Testis (tissue), 2 donors: ENCODE data around the gene EFCAB3.
"Not testable (repeated sequence)": the region's sequence is repeated elsewhere in the genome, so short reads cannot be mapped to it uniquely, and the experiment has no call there.

Experiments
- POLR2A ChIP-seq: fragments of 450-650 bp; IDR thresholded peaks from one replicate; pipeline ENCODE4 v1.6.1; 2017; ENCODE audit warnings: antibody characterized with exemption, mild to moderate bottlenecking, moderate library complexity
- TF ChIP-seq, protein P1 (sequence below), 3 experiments: fragments of 450-650 bp in 2 of 3; fragments of 200-600 bp in 1 of 3; sonication (generic) in 1 of 3; IDR thresholded peaks; one replicate each; pipeline ENCODE4 v1.5.1; 2016 to 2019; ENCODE audit warnings: antibody characterized with exemption in 3 of 3, mild to moderate bottlenecking in 2 of 3, moderate library complexity in 1 of 3

GRCh38 chr17:62458483-62458882 lies 78.1 kb downstream of the EFCAB3 start:
- TF ChIP-seq, protein P1, sequence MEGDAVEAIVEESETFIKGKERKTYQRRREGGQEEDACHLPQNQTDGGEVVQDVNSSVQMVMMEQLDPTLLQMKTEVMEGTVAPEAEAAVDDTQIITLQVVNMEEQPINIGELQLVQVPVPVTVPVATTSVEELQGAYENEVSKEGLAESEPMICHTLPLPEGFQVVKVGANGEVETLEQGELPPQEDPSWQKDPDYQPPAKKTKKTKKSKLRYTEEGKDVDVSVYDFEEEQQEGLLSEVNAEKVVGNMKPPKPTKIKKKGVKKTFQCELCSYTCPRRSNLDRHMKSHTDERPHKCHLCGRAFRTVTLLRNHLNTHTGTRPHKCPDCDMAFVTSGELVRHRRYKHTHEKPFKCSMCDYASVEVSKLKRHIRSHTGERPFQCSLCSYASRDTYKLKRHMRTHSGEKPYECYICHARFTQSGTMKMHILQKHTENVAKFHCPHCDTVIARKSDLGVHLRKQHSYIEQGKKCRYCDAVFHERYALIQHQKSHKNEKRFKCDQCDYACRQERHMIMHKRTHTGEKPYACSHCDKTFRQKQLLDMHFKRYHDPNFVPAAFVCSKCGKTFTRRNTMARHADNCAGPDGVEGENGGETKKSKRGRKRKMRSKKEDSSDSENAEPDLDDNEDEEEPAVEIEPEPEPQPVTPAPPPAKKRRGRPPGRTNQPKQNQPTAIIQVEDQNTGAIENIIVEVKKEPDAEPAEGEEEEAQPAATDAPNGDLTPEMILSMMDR (IDR thresholded peaks at IDR 0.05) = not testable (repeated sequence)
- not testable (repeated sequence) for TF ChIP-seq POLR2A
